HEK293 (cell line): ENCODE results near the gene PIK3R5.

Source experiments
- CTCF ChIA-PET: fragments of 350-600 bp; formaldehyde crosslinking; extraction: SDS; loops from one replicate; lab custom pipeline; 2021; ENCODE audit warnings: antibody characterized with exemption; lab: Yijun Ruan, JAX
- POLR2A ChIA-PET: fragments of 300-600 bp; formaldehyde crosslinking; extraction: SDS; loops from one replicate; lab custom pipeline; 2020; ENCODE audit warnings: antibody characterized with exemption, inconsistent platforms; lab: Yijun Ruan, JAX
- H3K27ac ChIP-seq: fragments of 200-500 bp; sonication (Bioruptor generic); 2 replicates; pipeline ENCODE4 v1.5.1; 2014; ENCODE audit warnings: low read depth, low read length, control low read depth, inconsistent platforms; ENCODE audit errors: extremely low read depth
- H3K36me3 ChIP-seq, 2 experiments: fragments of 200-500 bp in 1 of 2; sonication (Bioruptor generic) in 1 of 2; 1 replicate in 1 of 2; 2 replicates in 1 of 2; pipeline ENCODE4 v1.5.1; 2014 to 2017; ENCODE audit warnings: inconsistent platforms in 2 of 2, low read length in 2 of 2; ENCODE audit not compliant: control insufficient read depth in 2 of 2, insufficient read depth in 1 of 2
- H3K4me1 ChIP-seq: fragments of 200-500 bp; sonication (Bioruptor generic); 2 replicates; pipeline ENCODE4 v1.5.1; 2014; ENCODE audit warnings: mild to moderate bottlenecking, low read length, inconsistent platforms; ENCODE audit not compliant: control insufficient read depth, insufficient read depth
- H3K4me3 ChIP-seq: 2 replicates; pipeline ENCODE4 v1.5.1; 2011; ENCODE audit warnings: low read depth, mild to moderate bottlenecking, control low read depth, low read length, moderate library complexity
- H3K9me3 ChIP-seq: fragments of 200-500 bp; sonication (Bioruptor generic); 2 replicates; pipeline ENCODE4 v1.5.1; 2014; ENCODE audit warnings: low read depth, low read length, inconsistent platforms; ENCODE audit not compliant: control insufficient read depth, insufficient read depth
- BCL11B ChIP-seq: fragments of 450-650 bp; formaldehyde crosslinking; IDR thresholded peaks from 2 replicates; pipeline ENCODE4 v1.5.1; 2016; ENCODE audit warnings: low read depth, missing biosample characterization, missing genetic modification characterization
- INSM2 ChIP-seq: fragments of 450-650 bp; formaldehyde crosslinking; IDR thresholded peaks from 2 replicates; pipeline ENCODE4 v1.5.1; 2016; ENCODE audit warnings: missing biosample characterization, missing genetic modification characterization
- SP7 ChIP-seq: fragments of 450-650 bp; formaldehyde crosslinking; IDR thresholded peaks from 2 replicates; pipeline ENCODE4 v1.5.1; 2016; ENCODE audit warnings: missing biosample characterization, missing genetic modification characterization
- WT1 ChIP-seq: fragments of 450-650 bp; formaldehyde crosslinking; IDR thresholded peaks from 2 replicates; pipeline ENCODE4 v1.5.1; 2016; ENCODE audit warnings: missing biosample characterization, missing genetic modification characterization
- ZBTB48 ChIP-seq: fragments of 450-650 bp; formaldehyde crosslinking; IDR thresholded peaks from 2 replicates; pipeline ENCODE4 v1.5.1; 2016; ENCODE audit warnings: missing biosample characterization, missing genetic modification characterization
- ZFHX2 ChIP-seq: fragments of 450-650 bp; formaldehyde crosslinking; conservative IDR thresholded peaks from 2 replicates; pipeline ENCODE4 v1.5.1; 2016; ENCODE audit warnings: missing biosample characterization, missing genetic modification characterization
- ZNF121 ChIP-seq: fragments of 450-650 bp; formaldehyde crosslinking; IDR thresholded peaks from 2 replicates; pipeline ENCODE4 v1.5.1; 2016; ENCODE audit warnings: missing biosample characterization, missing genetic modification characterization
- ZNF140 ChIP-seq: fragments of 450-650 bp; formaldehyde crosslinking; IDR thresholded peaks from 2 replicates; pipeline ENCODE4 v1.5.1; 2016; ENCODE audit warnings: missing biosample characterization, missing genetic modification characterization
- ZNF148 ChIP-seq: fragments of 450-650 bp; formaldehyde crosslinking; IDR thresholded peaks from 2 replicates; pipeline ENCODE4 v1.5.0; 2017; ENCODE audit warnings: missing biosample characterization, missing genetic modification characterization, borderline replicate concordance
- ZNF214 ChIP-seq: fragments of 450-650 bp; formaldehyde crosslinking; IDR thresholded peaks from 2 replicates; pipeline ENCODE4 v1.5.1; 2017; ENCODE audit warnings: missing biosample characterization, mild to moderate bottlenecking, missing genetic modification characterization, borderline replicate concordance
- ZNF248 ChIP-seq: fragments of 450-650 bp; formaldehyde crosslinking; IDR thresholded peaks from 2 replicates; pipeline ENCODE4 v1.5.1; 2017; ENCODE audit warnings: missing biosample characterization, missing genetic modification characterization
- ZNF548 ChIP-seq: fragments of 450-650 bp; formaldehyde crosslinking; IDR thresholded peaks from 2 replicates; pipeline ENCODE4 v1.5.1; 2016; ENCODE audit warnings: missing biosample characterization, missing genetic modification characterization
- ZNF585B ChIP-seq: fragments of 450-650 bp; formaldehyde crosslinking; IDR thresholded peaks from 2 replicates; pipeline ENCODE4 v1.5.1; 2016; ENCODE audit warnings: missing biosample characterization, missing genetic modification characterization
- ZNF623 ChIP-seq: fragments of 450-650 bp; formaldehyde crosslinking; IDR thresholded peaks from 2 replicates; pipeline ENCODE4 v1.5.1; 2016; ENCODE audit warnings: missing biosample characterization, missing genetic modification characterization
- ZNF639 ChIP-seq: fragments of 450-650 bp; formaldehyde crosslinking; IDR thresholded peaks from 2 replicates; pipeline ENCODE4 v1.5.1; 2016; ENCODE audit warnings: missing biosample characterization, missing genetic modification characterization
- ZNF830 ChIP-seq: fragments of 450-650 bp; IDR thresholded peaks from 2 replicates; pipeline ENCODE4 v1.5.0; 2018; ENCODE audit warnings: missing biosample characterization, missing genetic modification characterization, low read depth, mild to moderate bottlenecking, moderate library complexity
- TF ChIP-seq, protein P1 (sequence below): fragments of 450-650 bp; formaldehyde crosslinking; IDR thresholded peaks from 2 replicates; pipeline ENCODE4 v1.5.1; 2016; ENCODE audit warnings: missing biosample characterization, missing genetic modification characterization
- TF ChIP-seq, protein P2 (sequence below): fragments of 450-650 bp; formaldehyde crosslinking; IDR thresholded peaks from 2 replicates; pipeline ENCODE4 v1.5.1; 2017; ENCODE audit warnings: missing biosample characterization, mild to moderate bottlenecking, missing genetic modification characterization, moderate library complexity

Gene PIK3R5

DNA sequence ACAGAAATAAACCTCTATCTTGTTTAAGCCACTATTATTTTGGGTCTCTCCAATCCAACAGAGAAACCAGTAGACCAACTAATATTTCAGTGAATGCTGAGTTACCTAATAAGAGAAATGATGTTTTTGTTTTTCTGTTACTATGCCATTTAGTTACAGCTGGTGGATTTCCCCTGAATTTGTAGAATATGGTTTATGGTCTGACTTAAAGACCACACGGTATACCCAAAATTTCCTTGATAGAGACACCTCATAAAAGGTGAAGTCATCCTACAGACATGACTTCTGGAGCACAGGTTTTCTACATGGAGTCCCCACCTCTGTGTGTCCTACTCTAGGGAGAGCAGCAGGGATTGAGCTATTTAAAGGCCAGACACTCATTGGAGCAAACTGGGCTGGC, 13.3 kb downstream of the PIK3R5 start (continued):
- no peak for TF ChIP-seq ZNF148
- no peak for TF ChIP-seq ZNF585B
- TF ChIP-seq ZNF248 (tag by site-specific recombination), result no peak
- no peak for TF ChIP-seq INSM2
- no peak for TF ChIP-seq ZNF639 (tag by site-specific recombination)
- no peak for TF ChIP-seq ZNF121 (tag by site-specific recombination)
- TF ChIP-seq WT1, result no peak
- no peak for TF ChIP-seq ZNF140 (tag by site-specific recombination)
- TF ChIP-seq ZNF830 (tag by site-specific recombination), result no peak
- TF ChIP-seq ZNF548 (tag by site-specific recombination), result no peak
- TF ChIP-seq ZNF623 (tag by site-specific recombination), result no peak

- Histone ChIP-seq H3K36me3 (no peaks in the 10 kb centered on the region), H3K27ac (no peak overlapping the region), H3K9me3 (no peaks in the 10 kb centered on the region), H3K4me1 (no peaks in the 10 kb centered on the region), H3K4me3 (no peak overlapping the region)
- ChIA-PET CTCF (no interaction called here), POLR2A (no interaction called here)
- no peak for TF ChIP-seq ZBTB48 (tag by site-specific recombination)
- no peak for TF ChIP-seq SP7 (tag by site-specific recombination)
- TF ChIP-seq, all 188 proteins: peak for 0
These were observed 14.3 kb downstream of the PIK3R5 start for GRCh38 chr17:8951206-8951605.

DNA sequence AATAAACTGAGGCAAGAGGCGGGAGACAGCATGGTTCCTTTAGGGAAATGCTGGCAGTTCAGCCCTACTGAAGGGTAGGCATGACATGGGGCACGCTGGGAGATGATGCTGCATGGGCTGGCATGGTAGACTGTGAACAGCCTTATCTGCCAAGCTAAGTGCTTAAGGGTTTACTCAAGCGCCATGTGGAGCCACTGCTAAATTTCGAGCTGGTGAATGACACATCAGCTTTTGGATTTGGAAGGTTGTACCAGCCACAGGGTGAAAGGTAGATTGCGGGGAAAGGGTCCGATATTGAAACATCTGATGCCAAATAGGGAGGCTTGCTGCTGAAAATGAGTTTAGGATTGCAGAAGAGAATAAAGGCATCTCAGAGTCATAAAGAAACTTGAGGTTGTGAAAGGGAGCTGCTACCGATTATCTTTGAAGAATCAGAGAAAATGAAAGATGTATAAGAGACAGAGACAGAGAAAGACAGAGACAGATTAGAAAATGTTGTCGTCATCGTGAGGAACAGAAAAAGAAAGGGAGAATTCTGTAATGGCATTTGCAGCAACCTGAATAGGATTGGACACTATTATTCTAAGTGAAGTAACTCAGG, 16.3 kb downstream of the PIK3R5 start:
- ChIA-PET CTCF (interaction anchor here (0.5 to 0.7 kb wide), 2 partner anchors 53 to 570 kb away, joined by 3 read pairs; no protein-coding TSS in a partner anchor), POLR2A (no interaction called here)
- TF ChIP-seq BCL11B (tag by site-specific recombination) (no peak), ZNF214 (tag by site-specific recombination) (no peak), ZFHX2 (tag by site-specific recombination) (no peak)
- TF ChIP-seq, protein P1, sequence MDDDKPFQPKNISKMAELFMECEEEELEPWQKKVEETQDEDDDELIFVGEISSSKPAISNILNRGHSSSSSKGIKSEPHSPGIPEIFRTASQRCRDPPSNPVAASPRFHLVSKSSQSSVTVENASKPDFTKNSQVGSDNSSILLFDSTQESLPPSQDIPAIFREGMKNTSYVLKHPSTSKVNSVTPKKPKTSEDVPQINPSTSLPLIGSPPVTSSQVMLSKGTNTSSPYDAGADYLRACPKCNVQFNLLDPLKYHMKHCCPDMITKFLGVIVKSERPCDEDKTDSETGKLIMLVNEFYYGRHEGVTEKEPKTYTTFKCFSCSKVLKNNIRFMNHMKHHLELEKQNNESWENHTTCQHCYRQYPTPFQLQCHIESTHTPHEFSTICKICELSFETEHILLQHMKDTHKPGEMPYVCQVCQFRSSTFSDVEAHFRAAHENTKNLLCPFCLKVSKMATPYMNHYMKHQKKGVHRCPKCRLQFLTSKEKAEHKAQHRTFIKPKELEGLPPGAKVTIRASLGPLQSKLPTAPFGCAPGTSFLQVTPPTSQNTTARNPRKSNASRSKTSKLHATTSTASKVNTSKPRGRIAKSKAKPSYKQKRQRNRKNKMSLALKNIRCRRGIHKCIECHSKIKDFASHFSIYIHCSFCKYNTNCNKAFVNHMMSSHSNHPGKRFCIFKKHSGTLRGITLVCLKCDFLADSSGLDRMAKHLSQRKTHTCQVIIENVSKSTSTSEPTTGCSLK, result no peak
- TF ChIP-seq, protein P2, sequence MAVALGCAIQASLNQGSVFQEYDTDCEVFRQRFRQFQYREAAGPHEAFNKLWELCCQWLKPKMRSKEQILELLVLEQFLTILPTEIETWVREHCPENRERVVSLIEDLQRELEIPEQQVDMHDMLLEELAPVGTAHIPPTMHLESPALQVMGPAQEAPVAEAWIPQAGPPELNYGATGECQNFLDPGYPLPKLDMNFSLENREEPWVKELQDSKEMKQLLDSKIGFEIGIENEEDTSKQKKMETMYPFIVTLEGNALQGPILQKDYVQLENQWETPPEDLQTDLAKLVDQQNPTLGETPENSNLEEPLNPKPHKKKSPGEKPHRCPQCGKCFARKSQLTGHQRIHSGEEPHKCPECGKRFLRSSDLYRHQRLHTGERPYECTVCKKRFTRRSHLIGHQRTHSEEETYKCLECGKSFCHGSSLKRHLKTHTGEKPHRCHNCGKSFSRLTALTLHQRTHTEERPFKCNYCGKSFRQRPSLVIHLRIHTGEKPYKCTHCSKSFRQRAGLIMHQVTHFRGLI (tag by site-specific recombination), result no peak

More for the DNA sequence above, 16.3 kb downstream of the PIK3R5 start:
- Histone ChIP-seq H3K4me1 (no peaks in the 10 kb centered on the region), H3K36me3 (no peaks in the 10 kb centered on the region), H3K4me3 (no peak overlapping the region), H3K9me3 (no peaks in the 10 kb centered on the region), H3K27ac (no peak overlapping the region)
